ENCODE data around the gene ENAH.

ENAH gene

DNA sequence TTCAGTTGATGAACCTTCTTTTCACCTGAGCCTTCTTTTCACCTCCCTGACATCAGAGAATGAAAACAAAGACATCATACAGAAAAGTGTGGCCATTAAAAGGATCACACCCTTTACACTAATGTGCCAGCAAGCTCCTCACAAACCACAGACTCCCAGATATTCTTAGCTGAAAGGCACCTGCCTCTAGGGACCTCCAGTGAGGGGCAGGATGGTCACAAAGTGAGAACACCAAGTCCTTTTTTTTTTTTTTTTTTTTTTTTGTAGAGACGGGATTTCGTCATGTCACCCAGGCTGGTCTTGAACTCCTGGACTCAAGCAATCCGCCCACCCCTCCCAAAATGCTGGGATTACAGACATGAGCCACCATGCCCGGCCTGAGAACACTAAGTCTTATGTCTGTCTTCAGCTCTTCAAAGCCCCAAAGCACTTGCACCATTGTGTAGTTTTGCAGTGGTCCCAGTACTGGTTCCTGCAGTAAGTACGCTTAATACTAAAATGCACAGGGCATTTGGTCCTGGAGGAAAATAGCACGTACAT, 166.9 kb downstream of the ENAH start:
- intact Hi-C loops (cut with DNase I), result no loop called here
- peak in 5 of 42 donors; percentile 1 to 16 (median 10) for DNase-seq

DNA sequence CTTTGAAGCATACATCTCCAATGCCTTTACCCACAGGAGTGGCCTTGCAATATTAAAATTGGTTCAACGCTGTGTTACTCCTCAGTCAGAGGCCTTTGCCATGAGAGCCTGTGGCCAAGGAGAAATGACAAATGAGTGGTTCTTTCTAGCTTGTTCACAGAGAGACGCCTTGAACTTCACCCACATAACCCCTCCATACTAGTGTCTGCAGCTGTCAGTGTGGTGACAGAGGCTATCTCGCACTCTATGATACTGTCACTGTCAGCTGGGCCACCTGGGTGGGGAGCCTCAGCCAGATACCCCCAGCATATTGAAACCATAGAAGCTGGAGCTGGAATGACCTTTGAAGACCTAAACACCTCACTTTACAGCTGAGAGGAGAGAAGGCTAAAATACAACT, 167.7 kb downstream of the ENAH start:
- intact Hi-C loops (cut with DNase I), result no loop called here
- DNase-seq, result peak in 2 of 42 donors; percentile 8 to 35

DNA sequence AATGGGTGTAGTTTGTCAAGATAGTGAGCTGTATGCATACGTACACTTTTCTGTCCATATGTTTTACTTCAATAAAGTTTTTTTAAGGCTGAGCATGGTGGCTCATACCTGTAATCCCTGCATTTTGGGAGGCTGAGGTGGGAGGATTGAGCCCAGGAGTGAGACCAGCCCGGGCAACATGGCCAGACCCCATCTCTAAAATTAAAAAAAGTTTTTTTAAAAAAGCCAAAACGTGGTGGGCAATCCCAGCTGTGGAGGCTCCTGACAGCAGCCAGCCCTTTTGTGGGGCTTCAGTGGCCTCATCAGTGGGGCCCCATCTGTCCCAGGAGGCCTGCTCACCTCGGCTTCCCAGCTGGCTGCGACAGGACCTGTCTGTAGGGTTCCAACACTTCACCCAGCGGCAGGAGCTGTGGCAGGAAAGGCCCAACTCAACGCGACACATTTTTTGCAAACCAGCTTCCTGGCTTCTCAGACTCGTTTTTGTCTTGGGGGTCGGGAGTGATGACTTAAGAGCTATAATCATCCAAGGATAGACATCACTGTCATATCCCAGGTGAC, 168.2 kb downstream of the ENAH start:
- intact Hi-C loops (cut with DNase I), result no loop called here
- peak in 9 of 42 donors; percentile 7 to 39 (median 14) for DNase-seq

DNA sequence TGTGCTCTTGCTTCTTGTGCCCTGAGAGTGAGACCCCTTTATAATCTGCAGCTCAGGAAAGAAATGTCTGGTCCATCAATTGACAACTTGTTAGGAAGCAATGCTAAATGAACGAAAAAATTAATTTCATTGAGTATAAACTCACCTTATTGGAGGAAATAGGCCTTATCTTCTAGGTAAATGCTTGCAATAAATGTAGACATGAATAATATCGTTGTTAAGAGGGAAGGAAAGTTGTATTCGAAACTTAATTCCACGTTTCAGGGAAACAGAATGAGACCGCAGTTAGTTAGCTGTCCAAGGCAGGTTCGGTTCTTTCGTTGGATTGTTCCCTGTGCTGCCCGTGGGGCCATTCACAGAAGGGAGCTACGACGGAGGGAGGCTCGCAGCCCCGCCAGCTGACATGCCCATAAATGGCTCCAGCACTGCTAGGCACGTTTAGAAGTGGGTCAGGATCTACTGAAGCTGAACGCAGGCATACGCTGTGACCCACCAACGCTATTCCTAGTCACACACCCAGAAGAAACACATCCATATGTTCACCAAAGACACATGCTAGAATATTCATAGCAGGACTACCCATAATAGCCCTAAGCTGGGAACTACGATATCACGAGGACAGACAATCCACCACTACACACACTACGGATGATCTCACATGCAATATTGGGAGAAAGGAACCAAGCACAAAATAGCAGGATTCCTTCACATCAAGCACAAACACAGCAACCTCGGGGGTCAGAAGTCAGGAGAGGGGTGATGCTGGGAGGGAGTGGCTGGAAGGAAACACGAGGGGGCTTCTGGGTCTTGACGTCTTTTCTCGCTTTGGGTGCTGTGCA, 168.9 kb downstream of the ENAH start:
- intact Hi-C loops (cut with DNase I), result no loop called here

DNA sequence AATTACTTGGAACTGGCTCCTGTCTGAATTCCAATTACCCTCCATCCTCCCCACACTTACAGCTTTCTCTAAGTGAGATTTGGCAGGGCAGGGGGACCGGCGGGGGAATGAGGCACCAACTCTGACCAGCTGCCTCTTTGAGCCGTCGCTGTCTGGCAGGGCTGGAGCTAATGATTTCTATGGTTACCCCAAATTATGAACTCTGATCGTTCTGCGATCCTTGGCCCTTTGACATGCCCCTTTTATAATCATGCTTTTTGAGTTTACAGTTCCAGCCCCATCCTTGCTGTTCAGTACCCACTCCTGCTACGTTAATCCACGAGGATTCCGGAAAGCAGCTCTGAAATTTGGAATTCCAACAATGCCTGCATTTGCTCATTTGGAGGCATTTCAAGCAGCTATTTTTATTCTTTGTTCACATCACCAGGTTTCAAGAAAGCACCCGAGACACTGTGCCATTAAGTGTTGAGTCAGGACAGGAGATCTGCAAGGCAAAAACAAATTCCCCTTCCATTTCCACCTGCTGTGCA, 170.4 kb downstream of the ENAH start:
- intact Hi-C loops (cut with DNase I), result no loop called here

More for the DNA sequence above, 168.9 kb downstream of the ENAH start:
- DNase-seq, result peak in 16 of 42 donors; percentile 11 to 74 (median 36)

DNA sequence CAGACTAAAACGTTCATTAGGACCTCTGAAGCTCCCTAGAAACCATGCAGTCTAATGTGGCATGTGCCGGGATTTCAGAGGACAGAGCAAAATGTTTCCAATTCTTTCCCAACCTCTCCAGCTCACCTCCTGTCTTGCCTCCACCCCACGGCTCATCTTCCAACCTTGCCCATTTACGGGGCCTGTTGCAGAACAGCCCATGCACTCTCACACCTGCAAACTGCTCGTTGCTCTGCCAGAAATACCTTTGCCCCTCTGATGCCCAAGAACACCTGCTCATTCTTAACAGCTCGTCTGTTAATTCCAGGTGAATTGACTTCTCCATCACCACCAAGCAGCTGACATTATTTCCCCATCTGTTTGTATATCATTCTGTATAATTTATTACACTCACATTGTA, 171.2 kb downstream of the ENAH start:
- DNase-seq, result peak in 4 of 42 donors; percentile 7 to 33 (median 9)
- intact Hi-C loops (cut with DNase I), result no loop called here

More for the DNA sequence above, 170.4 kb downstream of the ENAH start:
- peak in 13 of 42 donors; percentile 10 to 71 (median 32) for DNase-seq

DNA sequence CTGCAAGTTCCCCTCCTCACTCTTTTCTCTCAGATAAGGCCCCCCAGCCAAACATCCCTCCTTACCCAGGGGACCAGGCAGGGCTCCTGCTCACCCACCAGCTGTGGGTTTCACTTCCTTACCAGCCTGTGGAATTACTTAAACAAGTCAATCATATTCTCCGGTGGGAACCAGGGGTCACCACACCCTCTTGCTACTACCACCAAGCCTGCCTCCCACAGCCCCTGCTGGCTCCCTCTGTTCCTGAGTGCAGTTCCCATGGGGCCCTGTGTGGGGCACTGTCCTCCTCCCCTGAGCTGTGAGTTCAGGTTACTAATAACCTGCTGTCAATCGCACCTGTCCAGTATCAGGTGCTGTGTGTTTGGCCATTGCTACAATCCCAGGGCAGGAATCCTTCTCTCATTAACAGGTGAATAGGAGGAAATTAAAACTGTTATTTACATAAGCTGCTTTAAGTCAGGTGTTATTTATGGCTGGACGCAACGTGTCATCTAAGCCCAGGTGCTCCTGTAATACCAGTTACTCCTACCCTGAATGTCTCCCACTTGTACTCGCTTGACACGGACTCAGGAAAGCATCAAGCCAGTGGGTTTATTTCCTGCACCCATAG, 172.0 kb downstream of the ENAH start:
- intact Hi-C loops (cut with DNase I), result no loop called here
- peak in 17 of 42 donors; percentile 30 to 77 (median 49) for DNase-seq

DNA sequence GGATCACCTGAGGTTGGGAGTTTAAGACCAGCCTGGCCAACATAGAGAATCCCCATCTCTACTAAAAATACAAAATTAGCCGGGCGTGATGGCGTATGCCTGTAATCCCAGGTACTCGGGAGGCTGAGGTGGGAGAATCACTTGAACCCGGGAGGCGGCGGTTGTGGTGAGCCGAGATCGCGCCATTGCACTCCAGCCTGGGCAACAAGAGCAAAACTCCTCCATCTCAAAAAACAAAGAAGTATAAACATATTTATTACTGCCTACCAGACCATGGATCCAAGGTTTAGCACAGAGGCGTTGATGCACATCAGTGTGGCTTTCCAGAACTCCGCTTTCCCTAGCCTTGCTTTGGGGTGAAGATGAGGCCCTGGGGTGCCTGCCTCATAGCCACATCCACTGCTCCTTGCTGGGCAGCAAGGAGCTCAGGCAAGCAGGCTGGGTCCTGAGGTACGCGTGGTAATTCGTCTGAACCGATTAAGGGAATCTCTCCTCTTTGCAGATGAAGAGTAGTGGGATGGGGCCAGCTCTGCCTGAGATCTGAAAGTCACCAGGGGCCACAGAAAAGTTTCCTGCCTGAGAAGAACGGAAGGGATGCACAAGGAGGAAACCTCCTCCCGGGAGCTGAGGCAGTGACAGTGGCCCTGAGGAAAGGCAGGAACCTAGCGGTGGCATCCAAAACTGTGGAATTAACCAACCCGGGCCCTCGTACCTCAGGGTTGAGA, 172.8 kb downstream of the ENAH start:
- intact Hi-C loops (cut with DNase I), result loop anchor here (5.0 kb wide), 1 partner anchor 177 kb away; no protein-coding TSS in a partner anchor
- peak in 5 of 42 donors; percentile 4 to 34 (median 5) for DNase-seq

DNA sequence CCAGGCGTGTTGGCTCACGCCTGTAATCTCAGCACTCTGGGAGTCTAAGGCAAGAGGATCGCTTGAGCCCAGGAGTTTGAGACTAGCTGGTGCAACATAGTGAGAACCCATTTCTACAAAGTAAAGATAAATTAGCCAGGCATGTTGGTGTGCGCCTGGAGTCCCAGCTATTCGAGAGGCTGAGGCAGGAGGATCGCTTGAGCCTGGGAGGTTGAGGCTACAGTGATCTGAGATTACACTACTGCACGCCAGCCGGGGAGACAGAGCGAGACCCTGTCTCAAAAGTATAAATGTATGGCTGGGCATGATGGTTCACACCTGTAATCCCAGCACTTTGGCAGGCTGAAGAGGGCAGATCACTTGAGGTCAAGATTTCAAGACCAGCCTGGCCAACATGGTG, 173.6 kb downstream of the ENAH start:
- DNase-seq, result peak in 6 of 42 donors; percentile 0 to 35 (median 8)
- intact Hi-C loops (cut with DNase I), result loop anchor here (5.0 kb wide), 1 partner anchor 178 kb away; no protein-coding TSS in a partner anchor

DNA sequence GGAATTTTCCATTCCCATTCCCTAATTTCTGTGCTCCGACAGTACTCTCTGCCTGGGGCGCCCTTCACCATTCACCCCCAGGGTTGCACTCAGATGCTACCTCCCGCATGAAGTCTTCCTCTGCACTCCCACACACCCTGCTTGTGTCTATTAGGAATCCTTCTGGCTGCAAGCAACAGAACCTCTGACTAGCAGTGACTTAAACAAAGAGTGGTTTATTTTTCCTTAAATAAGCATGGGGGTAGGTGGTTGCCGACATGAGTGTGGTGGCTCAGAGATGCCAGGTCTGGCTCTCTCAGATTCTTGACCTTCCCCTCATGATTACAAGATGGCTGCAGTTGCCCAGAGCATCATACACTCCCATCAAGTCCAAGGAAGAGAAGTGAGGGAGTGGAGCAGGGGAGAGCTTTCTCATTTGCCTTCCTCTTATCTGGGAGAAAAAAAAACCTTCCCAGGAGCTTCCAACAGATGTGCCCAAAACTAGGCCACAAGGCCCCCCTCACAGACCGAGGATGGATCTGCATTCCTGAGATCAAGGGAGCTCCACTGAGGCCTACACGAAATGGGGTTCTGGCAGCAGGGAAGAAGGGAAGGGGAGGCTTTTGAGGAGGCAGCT, 175.5 kb downstream of the ENAH start:
- intact Hi-C loops (cut with DNase I), result loop anchor here (5.0 kb wide), 1 partner anchor 180 kb away; no protein-coding TSS in a partner anchor
- DNase-seq, result peak in 3 of 42 donors; percentile 6 to 21 (median 16)

DNA sequence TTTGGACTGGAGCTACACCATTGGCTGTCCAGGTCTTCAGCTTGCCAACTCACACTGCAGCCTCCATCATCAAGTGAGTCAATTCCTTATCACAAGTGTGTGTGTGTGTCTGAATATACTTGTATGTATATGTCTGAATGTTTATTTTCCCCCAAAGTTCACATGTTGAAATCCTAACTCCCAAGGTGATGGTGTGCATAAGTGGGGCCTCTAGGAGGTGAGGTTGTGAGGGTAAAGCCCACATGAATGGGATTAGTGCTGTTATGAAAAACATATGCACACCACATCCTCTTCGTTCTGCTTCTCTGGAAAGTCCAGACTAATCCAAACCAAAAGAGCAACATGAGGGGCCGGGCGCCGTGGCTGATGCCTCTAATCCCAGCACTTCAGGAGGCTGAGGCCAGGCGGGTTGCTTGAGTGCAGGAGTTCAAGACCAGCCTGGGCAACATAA, 176.4 kb downstream of the ENAH start:
- intact Hi-C loops (cut with DNase I), result loop anchor here (5.0 kb wide), 1 partner anchor 181 kb away; no protein-coding TSS in a partner anchor

DNA sequence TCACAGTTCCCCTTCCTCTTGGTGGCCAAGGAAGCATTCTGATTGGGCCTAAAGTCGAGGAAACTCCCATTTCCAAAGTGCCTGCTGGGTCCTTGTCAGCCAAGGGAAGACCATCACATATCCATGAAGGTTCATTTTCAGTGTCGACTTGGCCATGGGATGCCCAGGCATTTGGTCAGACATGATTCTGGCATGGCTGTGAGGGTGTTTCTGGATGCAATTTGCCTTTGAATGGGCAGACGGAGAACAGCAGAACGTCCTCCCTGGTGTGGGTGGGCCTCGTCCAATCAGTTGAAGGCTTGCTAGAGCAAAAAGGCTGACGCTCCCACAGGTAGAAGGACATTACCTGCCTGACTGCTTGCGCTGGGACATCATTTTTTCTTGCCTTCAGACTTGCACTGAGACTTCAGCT, 176.8 kb downstream of the ENAH start:
- intact Hi-C loops (cut with DNase I), result loop anchor here (5.0 kb wide), 1 partner anchor 181 kb away; no protein-coding TSS in a partner anchor
- DNase-seq, result peak in 8 of 42 donors; percentile 5 to 21 (median 10)

More for the DNA sequence above, 176.4 kb downstream of the ENAH start:
- DNase-seq, result peak in 7 of 42 donors; percentile 3 to 24 (median 12)

DNA sequence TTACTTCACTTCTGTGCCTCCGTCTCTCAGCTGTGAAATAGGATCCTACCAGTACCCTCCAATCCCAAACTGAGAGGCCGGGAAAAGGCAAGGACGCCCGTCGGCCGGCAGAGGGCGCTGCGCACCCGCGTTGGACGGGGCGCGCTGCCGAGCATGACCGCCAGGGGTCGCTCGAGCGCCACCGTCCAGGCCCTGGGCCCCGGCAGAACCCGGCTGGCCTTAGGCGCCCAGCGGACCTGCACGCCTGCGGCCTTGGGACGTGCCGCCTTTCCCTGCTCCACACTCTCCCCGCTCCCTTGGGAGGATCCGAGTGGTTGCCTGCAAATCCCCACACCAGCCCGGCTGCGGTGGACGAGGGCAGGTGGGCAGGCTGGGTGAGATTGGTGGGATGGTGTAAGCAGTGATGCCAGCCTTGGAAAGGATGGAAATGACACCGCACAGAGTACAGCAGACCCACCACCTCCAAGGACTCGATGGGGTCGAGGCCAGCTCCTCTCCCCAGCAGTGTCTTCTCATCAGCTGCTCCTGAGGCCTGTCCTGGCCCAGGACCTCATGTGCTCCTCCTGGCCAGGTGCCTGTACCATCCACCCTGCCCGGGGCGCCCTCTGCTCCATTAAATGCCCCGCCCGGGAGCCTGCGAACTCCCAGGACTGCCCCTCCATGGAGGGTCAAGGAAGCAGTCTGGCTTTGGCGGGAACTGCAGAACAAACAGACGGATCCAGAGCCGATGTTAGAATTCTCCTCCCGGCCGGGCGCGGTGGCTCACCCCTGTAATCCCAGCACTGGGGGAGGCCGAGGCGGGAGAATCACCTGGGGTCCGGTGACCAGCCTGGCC, 177.7 kb downstream of the ENAH start:
- peak in 40 of 42 donors; percentile 30 to 86 (median 68) for DNase-seq
- intact Hi-C loops (cut with DNase I), result loop anchor here (1.0 to 5.0 kb wide), 3 partner anchors 182 to 500 kb away; no protein-coding TSS in a partner anchor

DNA sequence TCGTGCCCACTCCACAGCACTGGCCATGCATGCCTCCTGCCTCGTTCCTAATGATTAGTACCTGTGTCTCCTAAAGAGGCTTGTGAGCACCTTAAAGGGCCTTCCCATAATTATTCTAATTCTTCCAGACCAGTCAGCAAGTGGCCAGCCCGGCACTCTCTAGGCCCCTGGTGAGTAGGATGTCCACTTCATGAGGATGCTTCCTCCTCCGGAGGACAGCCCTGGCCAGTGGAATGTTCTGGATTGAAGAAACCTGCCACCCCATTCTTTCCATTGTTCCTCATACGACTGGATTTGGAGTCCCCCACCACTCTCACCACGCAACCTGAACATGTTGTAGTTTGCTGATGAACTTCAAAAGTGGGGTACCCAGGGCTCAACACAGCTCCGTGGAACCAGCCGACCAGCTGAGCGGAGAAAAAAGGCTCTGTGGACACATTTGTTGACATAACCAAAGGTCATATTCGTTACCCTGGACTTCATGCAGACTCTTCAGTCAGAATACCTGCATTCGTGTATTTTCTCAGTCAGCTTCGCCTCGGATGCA, 178.4 kb downstream of the ENAH start:
- intact Hi-C loops (cut with DNase I), result loop anchor here (2.0 kb wide), 1 partner anchor 500 kb away; no protein-coding TSS in a partner anchor
- DNase-seq, result peak in 7 of 42 donors; percentile 9 to 42 (median 16)

DNA sequence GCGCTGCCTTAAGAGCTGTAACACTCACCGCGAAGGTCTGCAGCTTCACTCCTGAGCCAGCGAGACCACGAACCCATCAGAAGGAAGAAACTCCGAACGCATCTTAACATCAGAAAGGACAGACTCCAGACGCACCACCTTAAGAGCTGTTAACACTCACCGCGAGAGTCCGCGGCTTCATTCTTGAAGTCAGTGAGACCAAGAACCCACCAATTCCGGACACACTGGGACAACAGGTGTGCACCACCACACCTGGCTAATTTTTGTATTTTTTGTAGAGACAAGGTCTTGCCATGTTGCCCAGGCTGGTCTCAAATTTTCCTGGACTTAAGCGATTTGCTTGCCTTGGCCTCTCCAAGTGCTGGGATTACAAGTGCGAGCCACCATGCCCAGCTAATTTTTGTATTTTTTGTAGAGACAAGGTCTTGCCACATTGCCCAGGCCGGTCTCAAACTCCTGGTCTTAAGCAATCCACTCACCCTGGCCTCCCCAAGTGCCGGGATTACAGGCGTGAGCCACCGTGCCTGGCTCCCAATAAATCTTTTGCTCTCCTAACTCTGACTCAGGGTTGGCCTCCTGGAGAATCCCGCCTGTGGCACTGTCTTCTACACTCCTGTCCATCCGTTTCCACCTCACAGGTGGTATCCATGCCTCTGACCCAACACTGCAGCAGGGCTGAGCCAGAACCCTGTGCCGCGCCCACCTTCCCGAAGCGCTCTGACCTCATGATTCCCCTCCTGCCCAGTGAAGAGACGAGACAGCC, 179.1 kb downstream of the ENAH start:
- peak in 11 of 42 donors; percentile 8 to 39 (median 22) for DNase-seq

More for the DNA sequence above, 179.1 kb downstream of the ENAH start:
- intact Hi-C loops (cut with DNase I), result loop anchor here (2.0 kb wide), 1 partner anchor 501 kb away; no protein-coding TSS in a partner anchor

All from head of caudate nucleus (tissue), 42 donors.